Endothelial cell of umbilical vein (primary cell): ENCODE results near the gene PTGDR2. TPM values are rescaled to one million over a fixed set of nuclear protein-coding genes. Genes with fewer than 3 reads are reported as not detected.

Experiments
- BruUV-seq: library from RNA; stranded (reverse); fragments of 400-500 nt; replicated peaks from 2 replicates; lab custom pipeline; 2021; lab: Mats Ljungman, UMichigan
- CTCF ChIA-PET: fragments of 300-600, 350-600 bp; sonication (Branson Sonifier 250); formaldehyde crosslinking; loops from one replicate; lab custom pipeline; 2021; ENCODE audit warnings: antibody characterized with exemption, inconsistent platforms; lab: Charles Lee
- POLR2A ChIA-PET: fragments of 300-600, 350-600 bp; sonication (Branson Sonifier 250); formaldehyde crosslinking; loops from one replicate; lab custom pipeline; 2021; ENCODE audit warnings: antibody characterized with exemption, inconsistent platforms; lab: Charles Lee
- DNase-seq: peaks from one replicate; pipeline ENCODE4 v3.0.0-alpha.2; 2011; ENCODE audit warnings: low read depth, low spot score
- FAIRE-seq: peaks from 2 replicates; lab custom pipeline; 2011; peaks lifted over from hg19 to GRCh38; lab: Jason Lieb, UNC
- H2AFZ ChIP-seq: 2 replicates; pipeline ENCODE4 v1.6.0; 2012; ENCODE audit warnings: low read depth, low read length, control low read depth, inconsistent platforms
- H3K27ac ChIP-seq: 2 replicates; pipeline ENCODE4 v1.5.1; 2011; ENCODE audit warnings: low read depth, mild to moderate bottlenecking, control low read depth, low read length, moderate library complexity; ENCODE audit not compliant: insufficient read depth
- H3K27me3 ChIP-seq, 2 experiments: 2 replicates each; pipeline versions ENCODE4 v1.6.0 to v1.6.1; 2011; ENCODE audit warnings: low read length in 2 of 2, mixed read lengths in 1 of 2; ENCODE audit not compliant: control insufficient read depth in 2 of 2, insufficient read depth in 2 of 2
- H3K36me3 ChIP-seq, 2 experiments: 2 replicates in 1 of 2; 3 replicates in 1 of 2; pipeline ENCODE4 v1.5.1; 2011; ENCODE audit warnings: low read length in 2 of 2, mild to moderate bottlenecking in 1 of 2, moderate library complexity in 1 of 2; ENCODE audit not compliant: control insufficient read depth in 2 of 2, insufficient read depth in 2 of 2; ENCODE audit errors: extremely low read depth in 1 of 2
- H3K4me1 ChIP-seq: 3 replicates; pipeline ENCODE4 v1.5.1; 2011; ENCODE audit warnings: mild to moderate bottlenecking, low read length; ENCODE audit not compliant: control insufficient read depth, insufficient read depth; ENCODE audit errors: extremely low read depth
- H3K4me2 ChIP-seq: 2 replicates; pipeline ENCODE4 v1.6.1; 2011; ENCODE audit warnings: low read length, control low read depth, mixed read lengths; ENCODE audit not compliant: insufficient read depth
- H3K4me3 ChIP-seq, 3 experiments: fragments of 200-600 bp in 1 of 3; sonication (generic), shearing (Covaris generic) in 1 of 3; replicated peaks in 1 of 3; 2 replicates each; pipeline ENCODE4 v1.5.1; 2011 to 2016; ENCODE audit warnings: control low read depth in 3 of 3, low read length in 3 of 3, mild to moderate bottlenecking in 2 of 3, inconsistent platforms in 1 of 3, low read depth in 1 of 3, moderate library complexity in 1 of 3; ENCODE audit not compliant: insufficient read depth in 1 of 3
- H3K79me2 ChIP-seq: 2 replicates; pipeline ENCODE4 v1.6.0; 2012; ENCODE audit warnings: low read length, inconsistent platforms; ENCODE audit not compliant: control insufficient read depth, insufficient read depth
- H3K9ac ChIP-seq: replicated peaks from 2 replicates; pipeline ENCODE3; 2011; ENCODE audit warnings: low read length, control low read depth; ENCODE audit not compliant: insufficient read depth; ENCODE audit errors: extremely low read depth
- H3K9me1 ChIP-seq: replicated peaks from 3 replicates; pipeline ENCODE4 v1.6.0; 2011; ENCODE audit warnings: mild to moderate bottlenecking, low read length; ENCODE audit not compliant: control insufficient read depth, insufficient read depth; ENCODE audit errors: extremely low read depth
- H3K9me3 ChIP-seq: replicated peaks from 2 replicates; pipeline ENCODE4 v1.5.1; 2012; ENCODE audit warnings: low read length, inconsistent platforms; ENCODE audit not compliant: control insufficient read depth, insufficient read depth
- H4K20me1 ChIP-seq: replicated peaks from 2 replicates; pipeline ENCODE3; 2011; ENCODE audit warnings: mild to moderate bottlenecking, low read length; ENCODE audit not compliant: control insufficient read depth, insufficient read depth; ENCODE audit errors: extremely low read depth
- EZH2 ChIP-seq: IDR thresholded peaks from 2 replicates; pipeline ENCODE4 v1.6.1; 2012; ENCODE audit warnings: borderline replicate concordance, low read depth, mild to moderate bottlenecking, moderate library complexity, low read length, inconsistent platforms; ENCODE audit not compliant: severe bottlenecking
- FOS ChIP-seq: IDR thresholded peaks from 2 replicates; pipeline ENCODE4 v1.6.1; 2011; ENCODE audit warnings: mild to moderate bottlenecking, low read length, moderate library complexity, borderline replicate concordance; ENCODE audit not compliant: insufficient read depth
- GATA2 ChIP-seq: IDR thresholded peaks from 2 replicates; pipeline ENCODE4 v1.7.0; 2011; ENCODE audit warnings: low read depth, mild to moderate bottlenecking, moderate library complexity, mixed read lengths, low read length; ENCODE audit not compliant: insufficient read length, insufficient read depth
- JUN ChIP-seq: IDR thresholded peaks from 2 replicates; pipeline ENCODE4 v1.6.1; 2011; ENCODE audit warnings: borderline replicate concordance, low read depth; ENCODE audit not compliant: insufficient read length, insufficient read depth
- MYC ChIP-seq: IDR thresholded peaks from one replicate; pipeline ENCODE4 v1.6.1; 2011; ENCODE audit warnings: mild to moderate bottlenecking, low read depth, low read length
- POLR2A ChIP-seq: IDR thresholded peaks from 2 replicates; pipeline ENCODE4 v1.6.1; 2012; ENCODE audit warnings: low read depth, mild to moderate bottlenecking, control low read depth, low read length
- POLR2AphosphoS5 ChIP-seq: IDR thresholded peaks from 2 replicates; pipeline ENCODE4 v1.6.1; 2012; ENCODE audit warnings: low read depth, mild to moderate bottlenecking, control low read depth, low read length, moderate library complexity; ENCODE audit not compliant: insufficient read depth
- dilution Hi-C: fragments of 300-500 bp; cut with MboI; formaldehyde crosslinking; loops from one replicate; pipeline ENCODE4 v1.15.0; 2019; ENCODE audit warnings: low sequenced_read_pairs; ENCODE audit not compliant: extremely low pct_ligation_motif_present
- intact Hi-C: fragments of 100-400 bp; cut with micrococcal nuclease; formaldehyde crosslinking; loops from one replicate; pipeline ENCODE4 v1.10.0; 2022
- polyA plus RNA-seq, 4 experiments: library from polyadenylated mRNA; depleted of rRNA in 3 of 4; stranded (reverse) in 3 of 4; unstranded in 1 of 4; fragments of >200 nt; gene quantifications; 2 replicates each; pipeline versions ENCODE4 v1.2.1 to v1.2.3, GENCODE V29; 2011 to 2012; ENCODE audit warnings: missing spikeins in 1 of 4
- total RNA-seq: library from RNA; stranded (reverse); gene quantifications from 2 replicates; pipeline ENCODE4 v1.2.3, GENCODE V29; 2021
- TF ChIP-seq, protein P1 (sequence below): IDR thresholded peaks from 2 replicates; pipeline ENCODE4 v1.6.1; 2011; ENCODE audit not compliant: insufficient read depth, insufficient read length
- TF ChIP-seq, protein P2 (sequence below), 2 donors: IDR thresholded peaks; 1 replicate in 1 of 2; 2 replicates in 1 of 2; pipeline ENCODE4 v1.5.1; 2011; ENCODE audit warnings: low read length in 2 of 2, mild to moderate bottlenecking in 2 of 2, moderate library complexity in 2 of 2, control low read depth in 1 of 2, inconsistent platforms in 1 of 2, low read depth in 1 of 2; ENCODE audit not compliant: insufficient read depth in 1 of 2; ENCODE audit errors: extremely low read depth in 1 of 2

Gene PTGDR2
- total and polyA plus RNA-seq, 2 donors (not counting 3 experiments of a cell fraction or from before 2014, with no cell fraction given), result 0.15 TPM; not detected in 1

DNA sequence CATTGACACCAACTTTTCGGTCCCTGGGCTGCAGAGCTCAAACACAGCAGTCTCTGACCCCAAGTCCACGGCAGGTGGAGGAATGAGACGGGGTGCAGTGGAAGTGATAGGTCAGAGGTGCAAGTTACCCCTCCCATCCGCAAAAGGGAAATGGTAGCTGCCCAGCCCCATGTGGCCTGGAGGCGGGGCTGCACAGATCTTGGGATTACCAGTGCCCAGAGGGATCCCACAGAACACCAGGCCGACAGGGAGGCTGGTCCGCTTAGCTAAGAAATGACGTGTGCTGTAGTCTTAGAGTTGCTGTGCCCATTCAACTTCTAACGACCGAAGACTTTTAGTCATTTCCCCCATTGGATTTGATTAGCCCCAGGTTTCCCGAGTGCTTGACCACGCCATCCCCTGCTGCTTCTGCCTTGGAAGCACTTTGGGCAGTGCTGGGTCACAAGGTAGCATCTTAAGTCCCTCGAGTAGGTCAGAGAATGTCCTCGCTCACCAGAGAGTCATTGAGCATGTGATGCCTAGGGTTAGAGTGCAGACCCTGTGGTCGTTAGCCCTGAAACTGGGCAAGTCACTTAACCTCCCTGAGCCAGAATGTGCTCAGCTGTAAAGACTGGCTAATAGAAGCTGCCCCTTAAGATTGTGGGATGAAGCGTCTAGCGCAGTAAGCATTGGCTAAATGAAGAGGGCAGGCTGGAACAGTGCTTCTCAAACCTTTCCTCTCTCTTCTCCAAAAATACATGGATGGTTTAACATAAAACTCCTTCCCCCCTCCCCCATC lies 4.2 kb downstream of the PTGDR2 start:
- BruUV-seq, result no TSS peak
- Histone ChIP-seq H3K9me3 (no peaks in the 10 kb centered on the region), H3K4me3 (no peak overlapping the region), H3K79me2 (peaks cover 6% of the 10 kb centered on the region), H3K36me3 (peaks cover 0 to 24% of the 10 kb centered on the region in 2 experiments), H3K4me2 (no peak overlapping the region), H4K20me1 (no peaks in the 10 kb centered on the region), H3K9me1 (no peaks in the 10 kb centered on the region), H2AFZ (no peak overlapping the region), H3K27ac (no peak overlapping the region), H3K4me1 (no peaks in the 10 kb centered on the region), H3K27me3 (no peaks in the 10 kb centered on the region), H3K9ac (no peak overlapping the region)
- dilution Hi-C loops, result no loop called here
- intact Hi-C loops, result no loop called here
- ChIA-PET POLR2A (no interaction called here), CTCF (interaction anchor here (0.8 to 1.7 kb wide), 2 partner anchors 20 to 37 kb away, joined by 3 to 7 read pairs; no protein-coding TSS in a partner anchor)
- DNase-seq (no peak), FAIRE-seq (no peak)
- TF ChIP-seq JUN (no peak), POLR2A (no peak)

DNA sequence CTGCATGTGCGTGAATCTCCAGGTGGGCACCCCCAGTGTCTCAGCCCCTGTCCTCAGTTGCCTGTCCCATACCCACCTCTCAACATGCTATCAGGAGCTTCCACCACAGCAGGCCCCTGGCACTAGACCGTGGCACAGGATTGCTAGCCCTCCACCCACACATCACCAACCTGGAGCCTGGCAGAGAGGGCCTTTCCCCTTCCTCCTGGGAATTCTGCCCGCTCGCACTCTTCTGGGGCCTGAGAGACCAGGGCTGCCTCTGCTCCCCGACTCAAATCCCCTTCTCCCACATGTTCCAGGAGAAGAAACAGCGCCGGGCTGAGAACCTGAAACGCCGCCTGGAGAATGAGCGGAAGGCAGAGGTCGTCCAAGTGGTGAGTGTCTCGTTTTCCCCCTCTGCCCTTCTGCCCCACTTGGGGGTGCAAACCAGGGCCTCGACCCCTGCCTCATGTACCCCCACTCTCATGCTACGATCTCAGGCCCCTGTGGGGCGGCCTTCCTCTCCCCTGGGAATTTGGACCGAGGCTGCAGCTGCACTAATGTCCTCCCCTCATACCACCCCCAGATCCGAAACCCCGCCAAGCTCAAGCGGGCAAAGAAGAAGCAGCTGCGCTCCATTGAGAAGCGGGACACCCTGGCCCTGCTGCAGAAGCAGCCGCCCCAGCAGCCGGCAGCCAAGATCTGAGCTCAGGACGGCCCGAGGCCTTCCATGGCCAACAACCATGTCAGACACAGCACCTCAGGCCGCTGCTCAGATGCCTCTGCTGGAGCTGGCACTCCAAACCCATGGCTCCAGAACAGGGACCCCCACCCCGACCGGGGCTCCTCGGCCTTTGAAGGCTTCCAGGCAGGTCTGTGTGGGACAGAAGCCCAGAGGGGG lies 5.9 kb downstream of the PTGDR2 start:
- dilution Hi-C loops, result no loop called here
- no peak overlapping the region for H2AFZ ChIP-seq
- H3K9ac ChIP-seq, result no peak overlapping the region
- no peak for TF ChIP-seq POLR2A
- no peak for TF ChIP-seq JUN
- TF ChIP-seq, protein P1, sequence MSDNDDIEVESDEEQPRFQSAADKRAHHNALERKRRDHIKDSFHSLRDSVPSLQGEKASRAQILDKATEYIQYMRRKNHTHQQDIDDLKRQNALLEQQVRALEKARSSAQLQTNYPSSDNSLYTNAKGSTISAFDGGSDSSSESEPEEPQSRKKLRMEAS, result no peak
- TF ChIP-seq MYC, result no peak
- TF ChIP-seq EZH2, result no peak
- TF ChIP-seq, protein P2, sequence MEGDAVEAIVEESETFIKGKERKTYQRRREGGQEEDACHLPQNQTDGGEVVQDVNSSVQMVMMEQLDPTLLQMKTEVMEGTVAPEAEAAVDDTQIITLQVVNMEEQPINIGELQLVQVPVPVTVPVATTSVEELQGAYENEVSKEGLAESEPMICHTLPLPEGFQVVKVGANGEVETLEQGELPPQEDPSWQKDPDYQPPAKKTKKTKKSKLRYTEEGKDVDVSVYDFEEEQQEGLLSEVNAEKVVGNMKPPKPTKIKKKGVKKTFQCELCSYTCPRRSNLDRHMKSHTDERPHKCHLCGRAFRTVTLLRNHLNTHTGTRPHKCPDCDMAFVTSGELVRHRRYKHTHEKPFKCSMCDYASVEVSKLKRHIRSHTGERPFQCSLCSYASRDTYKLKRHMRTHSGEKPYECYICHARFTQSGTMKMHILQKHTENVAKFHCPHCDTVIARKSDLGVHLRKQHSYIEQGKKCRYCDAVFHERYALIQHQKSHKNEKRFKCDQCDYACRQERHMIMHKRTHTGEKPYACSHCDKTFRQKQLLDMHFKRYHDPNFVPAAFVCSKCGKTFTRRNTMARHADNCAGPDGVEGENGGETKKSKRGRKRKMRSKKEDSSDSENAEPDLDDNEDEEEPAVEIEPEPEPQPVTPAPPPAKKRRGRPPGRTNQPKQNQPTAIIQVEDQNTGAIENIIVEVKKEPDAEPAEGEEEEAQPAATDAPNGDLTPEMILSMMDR (IDR thresholded peaks at IDR 0.05; ENCODE audit: extremely low read depth in 1 of 2, insufficient read depth in 1 of 2, low read depth in 1 of 2, low read length in 2 of 2), result no peak
- TF ChIP-seq FOS, result no peak
- no peak for TF ChIP-seq POLR2AphosphoS5
- TF ChIP-seq GATA2, result no peak
- H3K27ac ChIP-seq, result no peak overlapping the region
- peaks cover 22% of the 10 kb centered on the region for H3K79me2 ChIP-seq
- H3K9me3 ChIP-seq, result no peaks in the 10 kb centered on the region
- no peak overlapping the region for H3K4me2 ChIP-seq
- FAIRE-seq (no peak), DNase-seq (no peak)
- no peaks in the 10 kb centered on the region for H4K20me1 ChIP-seq
- H3K4me3 ChIP-seq, result no peak overlapping the region
- peaks cover 0 to 24% of the 10 kb centered on the region in 2 experiments for H3K36me3 ChIP-seq
- no peaks in the 10 kb centered on the region for H3K9me1 ChIP-seq
- intact Hi-C loops, result no loop called here
- CTCF ChIA-PET, result interaction anchor here (1.2 to 1.7 kb wide), 2 partner anchors 39 to 87 kb away, joined by 3 to 7 read pairs; no protein-coding TSS in a partner anchor
- no TSS peak for BruUV-seq
- peaks cover 7% of the 10 kb centered on the region for H3K4me1 ChIP-seq
- POLR2A ChIA-PET, result no interaction called here
- no peaks in the 10 kb centered on the region for H3K27me3 ChIP-seq
